NCI-H446 treated with DMSO at 0.1 percent for 48 hours (cell line): ENCODE results near the gene KDM4C.
A peak's percentile ranks its signal among the peaks of the same experiment; 100 is the strongest.

Experiments used
- DNase-seq: peaks from one replicate; lab custom pipeline; 2025; lab: John Stamatoyannopoulos, UW

The KDM4C gene

DNA sequence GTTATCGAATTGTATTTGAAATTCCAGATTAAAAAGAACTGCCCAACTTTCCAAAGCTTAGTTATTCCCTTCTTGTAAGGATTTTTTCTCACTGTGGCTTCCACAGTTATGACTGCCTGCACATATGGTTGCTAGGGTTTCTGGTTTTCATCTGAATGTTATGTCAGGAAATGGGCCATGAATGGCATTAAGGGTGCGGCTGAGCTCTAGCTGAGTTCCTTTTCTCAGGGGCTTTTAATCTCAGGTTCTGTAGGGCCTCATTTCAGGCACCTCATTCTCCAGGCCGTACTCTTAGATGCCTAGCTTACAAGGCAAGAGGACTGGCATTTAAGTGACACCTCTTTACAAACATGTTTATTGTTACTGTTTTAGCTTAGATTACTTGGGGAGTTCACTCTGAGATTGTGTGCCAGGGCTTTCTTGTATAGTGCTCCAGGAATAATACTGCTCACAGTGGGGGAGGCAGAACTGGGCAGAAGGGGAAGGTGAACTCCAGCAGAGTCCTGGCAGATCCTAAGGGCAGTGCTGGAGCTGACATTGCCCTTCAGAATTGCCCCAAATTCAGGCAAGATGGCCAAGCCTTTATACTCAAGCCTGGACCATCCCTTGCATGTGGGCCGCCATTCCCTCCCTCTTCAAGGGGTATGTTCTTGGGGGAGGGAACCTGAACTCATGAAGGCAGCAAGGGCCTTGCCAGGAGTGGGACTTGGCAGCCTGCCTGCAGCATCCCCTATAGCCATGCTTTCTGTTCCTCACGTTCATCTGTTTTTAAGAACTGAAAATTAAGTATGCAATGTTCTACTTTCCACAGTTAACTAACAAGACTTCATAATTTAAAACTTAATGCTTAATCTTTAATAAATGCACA, 111.5 kb downstream of the KDM4C start:
- peak; percentile 90 for DNase-seq

GRCh38 chr9:6870149-6870548, 112.4 kb downstream of the KDM4C start:
- no peak for DNase-seq

DNA sequence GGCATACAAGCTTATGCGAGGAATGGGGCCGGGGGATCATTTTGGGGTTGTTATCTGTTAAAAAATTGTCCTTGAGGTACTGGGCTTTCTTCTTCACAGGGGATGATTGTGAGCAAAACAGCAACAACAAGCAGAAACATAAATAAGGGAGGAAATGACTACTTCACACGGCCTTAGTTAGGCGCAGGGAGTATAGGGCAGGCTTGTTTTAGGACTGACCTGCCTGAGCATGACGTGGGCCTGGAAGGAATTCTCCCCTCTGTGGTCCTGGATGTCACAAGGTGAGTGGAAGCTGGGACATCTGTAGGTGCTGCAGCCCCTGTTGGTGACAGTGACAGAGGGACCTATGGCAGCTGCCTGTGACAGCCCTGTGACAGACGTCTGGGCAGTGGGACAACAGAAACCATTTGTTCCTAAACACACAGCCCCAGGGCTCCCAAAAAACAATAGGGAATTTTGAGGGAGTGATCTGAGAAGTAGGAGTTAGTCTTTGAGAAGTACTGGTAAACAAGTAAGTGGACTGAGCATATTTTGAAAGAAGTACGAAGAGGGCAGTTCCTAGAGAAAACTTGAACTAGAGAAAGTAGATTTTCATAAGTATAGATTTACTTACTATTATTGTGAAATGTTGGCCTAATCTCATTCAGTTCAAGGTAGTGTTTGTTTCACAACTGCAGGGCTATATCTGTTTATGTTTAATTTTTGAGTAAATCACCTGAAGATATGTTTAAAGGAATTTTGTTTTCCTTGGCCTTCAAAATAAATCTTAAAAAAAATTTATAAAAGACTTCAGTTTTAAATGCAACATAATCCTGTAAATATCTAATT, 113.1 kb downstream of the KDM4C start:
- no peak for DNase-seq

GRCh38 chr9:6873857-6874256, 116.1 kb downstream of the KDM4C start:
- no peak for DNase-seq

DNA sequence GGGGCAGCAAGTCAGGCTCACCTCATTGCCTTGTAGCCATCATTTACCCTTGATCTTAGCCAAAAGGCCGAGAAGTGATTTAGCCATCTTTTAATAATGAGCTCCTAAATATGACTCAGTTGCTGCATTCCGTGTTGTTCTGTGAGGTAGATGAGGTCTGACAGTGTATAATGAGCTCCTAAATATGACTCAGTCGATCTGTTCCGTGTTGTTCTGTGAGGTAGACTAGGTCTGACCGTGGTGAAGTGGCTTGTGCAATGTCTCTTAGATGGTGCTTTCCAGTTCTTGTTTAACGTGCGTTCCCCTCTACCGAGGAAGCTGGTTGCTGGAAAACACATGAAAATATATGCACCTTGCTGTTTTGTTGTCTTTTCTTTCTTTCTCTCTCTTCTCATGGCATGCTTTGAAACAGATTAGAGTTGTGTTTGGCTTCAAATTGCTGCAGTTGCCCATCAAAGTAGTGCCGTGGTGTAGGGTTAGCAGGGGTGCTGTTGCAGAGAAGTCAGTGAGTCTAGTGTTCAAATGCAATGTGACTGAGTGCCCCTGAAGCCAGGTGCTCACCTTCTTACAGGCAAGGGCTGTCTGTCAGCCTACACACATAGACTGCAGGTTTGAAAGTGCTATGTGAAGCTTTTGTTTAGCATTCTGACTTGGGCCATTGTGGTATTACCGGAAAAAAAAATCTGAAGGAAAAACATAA, 118.6 kb downstream of the KDM4C start:
- DNase-seq, result no peak

- DNase-seq, result no peak
Observed at GRCh38 chr9:6877671-6878161, 119.9 kb downstream of the KDM4C start.

DNA sequence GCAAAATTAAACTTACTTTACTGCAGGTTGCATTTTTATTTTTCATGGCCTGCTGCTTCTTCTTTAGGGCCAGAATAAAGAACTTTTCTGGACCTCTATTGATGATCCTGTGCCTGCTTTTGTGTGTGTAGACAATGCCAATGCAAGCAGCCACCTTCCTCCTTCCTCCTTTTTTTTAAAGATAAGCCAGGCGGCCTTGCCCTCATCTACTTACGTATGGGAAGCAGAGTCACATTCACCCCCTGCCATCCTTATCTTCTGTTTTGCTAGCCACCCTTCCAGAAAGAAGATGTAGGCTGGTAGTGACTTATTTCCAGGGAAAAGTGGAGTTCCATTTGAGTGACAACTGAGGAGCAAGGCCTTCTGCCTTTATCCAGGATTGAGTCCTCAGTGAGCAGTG, 122.9 kb downstream of the KDM4C start:
- DNase-seq, result no peak

DNA sequence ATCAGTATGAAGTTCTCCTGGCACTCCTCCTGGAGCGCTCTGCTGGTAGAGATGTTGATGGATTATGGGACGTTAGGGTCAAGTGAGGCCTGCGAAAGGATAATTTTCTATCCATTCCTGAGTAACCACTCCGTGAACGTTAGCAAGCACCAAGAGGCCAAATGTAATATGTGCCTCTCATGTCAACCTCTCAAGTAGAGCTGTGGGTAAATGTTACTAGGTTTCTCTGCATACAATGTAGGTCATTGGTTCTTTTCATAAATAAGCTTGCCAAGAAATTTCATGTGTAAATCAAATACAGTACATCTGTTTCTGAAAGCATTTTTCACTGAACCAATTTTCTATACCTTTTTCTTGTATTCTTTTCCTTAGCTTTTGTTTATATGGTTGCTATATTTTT, 126.3 kb downstream of the KDM4C start:
- peak; percentile 24 for DNase-seq

DNA sequence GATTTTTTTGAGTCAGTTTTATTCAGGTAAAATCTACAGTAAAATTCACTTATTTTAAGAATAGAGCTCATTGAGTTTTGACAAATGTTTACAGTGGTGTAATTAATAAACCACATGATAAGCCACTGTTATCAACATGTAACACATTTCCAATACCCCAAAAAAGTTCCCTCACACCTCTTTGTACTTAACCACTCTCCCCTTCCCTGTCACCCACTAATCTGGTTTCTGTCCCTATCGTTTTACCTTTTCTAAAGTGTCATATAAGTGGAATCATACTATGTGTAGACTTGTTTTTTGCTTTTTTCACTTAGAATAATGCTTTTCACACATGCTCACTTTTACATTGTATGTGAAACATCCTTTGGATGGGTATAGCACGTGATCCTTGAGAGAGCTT, 127.2 kb downstream of the KDM4C start:
- no peak for DNase-seq

GRCh38 chr9:6887051-6887450, 129.3 kb downstream of the KDM4C start:
- DNase-seq, result no peak

GRCh38 chr9:6889868-6890267, 132.1 kb downstream of the KDM4C start:
- no peak for DNase-seq

- DNase-seq, result no peak
Observed at GRCh38 chr9:6893350-6894131, 135.8 kb downstream of the KDM4C start.

- DNase-seq, result no peak
Observed at GRCh38 chr9:6894135-6894534, 136.4 kb downstream of the KDM4C start.

DNA sequence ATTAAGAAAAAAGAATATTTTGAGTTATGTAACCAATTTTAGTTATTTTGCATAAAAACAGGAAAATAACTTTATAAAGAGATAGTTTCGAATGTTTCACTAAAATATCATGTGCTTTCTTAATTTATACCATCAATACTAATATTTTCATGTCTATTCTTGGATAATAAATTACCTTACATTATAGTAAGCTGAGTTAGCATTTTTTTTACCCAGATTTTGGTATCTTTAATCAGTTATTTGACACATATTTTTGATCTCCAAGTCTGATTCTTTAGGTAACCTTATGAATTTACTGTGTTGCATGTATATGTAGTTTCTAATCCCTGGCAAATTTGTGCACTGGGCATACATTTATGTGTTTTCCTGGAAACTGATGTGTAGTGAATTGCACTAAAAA, 138.0 kb downstream of the KDM4C start:
- no peak for DNase-seq

DNA sequence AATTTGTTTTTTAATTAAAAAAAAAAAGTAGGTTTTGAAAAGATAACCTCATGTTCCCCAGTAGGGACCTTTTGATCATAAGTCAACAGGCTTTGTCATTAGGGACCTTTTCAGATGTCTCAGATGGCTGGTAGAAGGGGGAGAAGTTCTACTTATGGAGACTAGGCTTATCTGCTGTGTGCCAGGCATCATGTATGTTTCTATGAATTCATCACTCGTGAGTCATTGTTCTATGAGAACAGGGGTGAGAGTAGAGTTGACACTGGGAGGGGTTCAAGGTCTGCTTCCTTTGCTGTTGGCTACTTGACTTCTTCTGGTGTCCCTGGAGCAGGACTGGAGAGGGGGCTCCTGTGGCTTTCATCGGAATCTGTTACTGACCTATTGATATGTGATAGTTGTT, 138.8 kb downstream of the KDM4C start:
- DNase-seq, result no peak

DNA sequence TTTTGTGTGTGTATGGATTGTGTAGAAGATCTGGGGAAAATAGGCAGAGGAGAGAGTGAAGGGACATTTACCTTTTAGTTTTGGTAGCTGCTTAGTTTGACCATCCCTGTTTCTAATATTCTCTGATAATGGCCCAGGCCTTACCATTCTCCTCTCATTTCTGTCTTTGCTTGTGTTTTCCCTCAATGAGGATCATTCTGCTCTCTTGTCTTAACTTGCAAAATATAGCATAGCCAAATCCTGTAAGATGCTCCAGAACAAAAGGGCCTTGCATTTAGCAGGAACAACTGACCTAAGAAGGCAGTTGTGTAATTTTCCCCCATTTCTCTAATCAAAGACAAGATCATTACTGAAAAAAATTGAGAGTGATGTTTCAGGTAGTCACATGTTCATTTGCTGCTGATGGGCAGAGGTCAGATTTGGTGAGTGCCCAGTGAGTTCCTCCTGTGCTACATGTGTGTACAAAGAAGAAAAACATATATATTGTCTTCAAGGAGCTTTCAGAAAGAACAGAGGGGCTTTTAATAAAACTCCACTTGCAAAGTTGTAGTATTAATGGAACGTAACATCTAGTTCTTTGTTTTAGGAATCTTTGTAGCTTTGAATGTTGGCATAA, 139.5 kb downstream of the KDM4C start:
- no peak for DNase-seq

DNA sequence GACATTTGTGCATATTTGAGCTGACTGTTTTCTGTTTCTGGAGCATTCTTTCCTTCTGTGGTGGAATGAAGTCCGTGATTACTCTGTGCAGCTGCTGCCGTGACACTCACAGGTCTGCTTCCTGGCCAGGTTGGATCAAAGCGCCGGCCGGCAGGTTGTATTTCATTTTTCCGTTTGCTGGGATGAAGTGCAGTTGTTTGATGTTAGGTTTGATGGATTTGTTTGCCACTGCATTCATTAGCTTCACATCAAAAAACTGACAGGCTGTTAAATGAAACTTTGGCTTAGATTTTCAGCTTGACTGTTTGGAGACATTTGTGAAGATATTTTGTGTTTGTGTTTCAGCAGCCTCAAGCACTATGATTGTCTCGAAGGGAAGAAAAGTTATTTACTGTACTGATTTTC, 140.1 kb downstream of the KDM4C start:
- DNase-seq, result no peak

DNA sequence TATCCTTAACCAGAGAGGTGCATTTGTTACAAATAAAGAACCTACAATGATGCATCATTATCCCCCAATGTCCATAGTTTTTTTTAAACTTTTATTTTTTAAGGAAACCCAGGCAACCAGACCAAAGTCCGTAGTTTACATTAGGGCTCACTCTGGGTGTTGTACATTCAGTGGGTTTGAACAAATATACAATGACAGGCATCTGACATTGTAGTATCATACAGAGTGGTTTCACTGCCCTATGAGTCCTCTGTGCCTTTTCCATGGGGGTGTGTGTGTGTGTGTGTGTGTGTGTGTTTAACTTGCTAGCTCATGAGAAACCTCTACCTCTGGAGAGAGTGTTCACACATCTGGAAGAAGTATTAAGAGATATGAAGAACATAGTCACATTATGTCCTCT, 141.5 kb downstream of the KDM4C start:
- DNase-seq, result no peak

- DNase-seq, result no peak
Observed at GRCh38 chr9:6900440-6900883, 142.7 kb downstream of the KDM4C start.

DNA sequence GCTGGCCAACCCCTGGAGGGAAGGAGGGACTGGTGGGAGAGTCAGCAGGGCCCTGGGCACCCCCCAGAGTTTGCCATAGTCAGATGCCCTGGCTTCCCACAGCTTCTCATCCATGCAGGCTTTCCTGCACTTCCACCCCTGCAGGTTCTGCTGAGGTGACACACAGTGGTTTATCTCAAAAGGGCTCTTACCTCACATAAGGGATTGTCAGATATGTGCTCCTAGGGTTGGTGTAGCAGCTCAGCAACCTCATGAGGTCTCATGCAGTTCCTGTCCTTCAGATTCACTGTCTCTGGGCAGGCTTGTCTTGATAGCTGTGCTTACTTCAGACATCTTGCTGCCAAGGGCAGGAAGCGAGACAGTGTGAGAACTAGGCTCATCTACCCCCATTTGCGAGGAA, 143.4 kb downstream of the KDM4C start:
- DNase-seq, result no peak

DNA sequence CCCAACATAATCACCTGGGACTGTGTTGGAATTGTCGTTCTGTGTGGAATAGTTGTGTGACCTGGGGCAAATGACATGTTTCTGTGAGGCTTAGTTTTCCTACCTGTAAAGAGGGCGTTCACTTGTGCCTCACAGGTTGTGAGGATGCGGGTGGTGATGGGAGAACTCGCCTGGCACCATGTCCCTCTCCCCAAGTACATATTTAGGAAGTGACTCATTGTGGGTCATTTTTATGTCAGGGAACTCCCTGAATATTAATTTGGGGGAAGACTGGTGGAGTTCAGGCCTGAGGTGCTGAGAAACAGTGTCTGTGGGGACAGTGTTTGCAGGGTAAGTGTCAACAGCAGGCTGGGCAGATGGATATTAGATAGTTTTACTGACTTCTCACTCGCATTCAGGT, 144.7 kb downstream of the KDM4C start:
- DNase-seq, result no peak
